Neural progenitor cell (in vitro differentiated cells): ENCODE data around the gene ST8SIA4.

Experiments used
- EZH2 ChIP-seq: fragments of 200-600 bp; sonication (generic); IDR thresholded peaks from 2 replicates; pipeline ENCODE4 v1.6.1; 2017; ENCODE audit warnings: antibody characterized with exemption, mild to moderate bottlenecking, moderate library complexity
- EZH2phosphoT487 ChIP-seq: fragments of 200-600 bp; sonication (generic); IDR thresholded peaks from 2 replicates; pipeline ENCODE4 v1.6.1; 2017; ENCODE audit warnings: antibody characterized with exemption
- TF ChIP-seq, protein P1 (sequence below): fragments of 200-600 bp; sonication (generic); IDR thresholded peaks from 2 replicates; pipeline ENCODE4 v1.5.1; 2017; ENCODE audit warnings: antibody characterized with exemption, mild to moderate bottlenecking

DNA sequence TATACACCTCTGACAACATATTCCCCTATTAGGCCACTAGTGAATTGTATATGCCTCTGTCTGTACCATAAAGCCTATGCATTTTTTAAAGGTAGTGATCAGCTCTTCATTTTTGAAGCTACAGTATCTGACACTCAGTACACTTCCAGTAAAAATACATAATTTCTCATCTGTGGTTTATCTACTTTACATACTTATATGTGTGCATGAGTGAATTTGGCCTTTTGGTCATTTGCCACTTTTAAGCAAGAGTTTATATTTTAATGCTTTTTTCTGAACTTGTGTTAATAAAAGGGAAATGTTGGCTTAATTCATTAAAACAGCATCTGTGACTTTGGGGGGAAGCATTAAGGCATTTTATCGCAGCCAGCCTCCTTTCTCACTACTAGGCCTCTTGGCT, 47.8 kb downstream of the ST8SIA4 start:
- TF ChIP-seq, protein P1, sequence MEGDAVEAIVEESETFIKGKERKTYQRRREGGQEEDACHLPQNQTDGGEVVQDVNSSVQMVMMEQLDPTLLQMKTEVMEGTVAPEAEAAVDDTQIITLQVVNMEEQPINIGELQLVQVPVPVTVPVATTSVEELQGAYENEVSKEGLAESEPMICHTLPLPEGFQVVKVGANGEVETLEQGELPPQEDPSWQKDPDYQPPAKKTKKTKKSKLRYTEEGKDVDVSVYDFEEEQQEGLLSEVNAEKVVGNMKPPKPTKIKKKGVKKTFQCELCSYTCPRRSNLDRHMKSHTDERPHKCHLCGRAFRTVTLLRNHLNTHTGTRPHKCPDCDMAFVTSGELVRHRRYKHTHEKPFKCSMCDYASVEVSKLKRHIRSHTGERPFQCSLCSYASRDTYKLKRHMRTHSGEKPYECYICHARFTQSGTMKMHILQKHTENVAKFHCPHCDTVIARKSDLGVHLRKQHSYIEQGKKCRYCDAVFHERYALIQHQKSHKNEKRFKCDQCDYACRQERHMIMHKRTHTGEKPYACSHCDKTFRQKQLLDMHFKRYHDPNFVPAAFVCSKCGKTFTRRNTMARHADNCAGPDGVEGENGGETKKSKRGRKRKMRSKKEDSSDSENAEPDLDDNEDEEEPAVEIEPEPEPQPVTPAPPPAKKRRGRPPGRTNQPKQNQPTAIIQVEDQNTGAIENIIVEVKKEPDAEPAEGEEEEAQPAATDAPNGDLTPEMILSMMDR = no peak
- TF ChIP-seq EZH2phosphoT487 (no peak), EZH2 (no peak)
